Mucosa of stomach (tissue), 1 donor: ENCODE results near the gene NKX2-3.

Experiments used
- H3K27me3 ChIP-seq: one replicate; pipeline ENCODE4 v1.7.0; 2013; ENCODE audit warnings: mild to moderate bottlenecking, low read length; ENCODE audit not compliant: control insufficient read depth, insufficient read depth
- H3K36me3 ChIP-seq: one replicate; pipeline ENCODE4 v1.7.0; 2013; ENCODE audit warnings: low read length; ENCODE audit not compliant: control insufficient read depth, insufficient read depth
- H3K4me1 ChIP-seq: one replicate; pipeline ENCODE4 v1.7.0; 2013; ENCODE audit warnings: mild to moderate bottlenecking, low read length; ENCODE audit not compliant: control insufficient read depth, insufficient read depth
- H3K4me3 ChIP-seq: one replicate; pipeline ENCODE4 v1.7.0; 2013; ENCODE audit warnings: low read length
- H3K9ac ChIP-seq: one replicate; pipeline ENCODE4 v1.7.0; 2013; ENCODE audit warnings: mild to moderate bottlenecking, low read length, moderate library complexity
- H3K9me3 ChIP-seq: one replicate; pipeline ENCODE4 v1.7.0; 2013; ENCODE audit warnings: mild to moderate bottlenecking, low read length, moderate library complexity; ENCODE audit not compliant: control insufficient read depth
- donor health status: Pancreatic carcinoma.

Gene NKX2-3

GRCh38 chr10:99579971-99580370 is 47.2 kb downstream of the NKX2-3 start:
- Histone ChIP-seq H3K9me3 (no peaks in the 10 kb centered on the region), H3K36me3 (no peaks in the 10 kb centered on the region), H3K9ac (no peak overlapping the region), H3K27me3 (peaks cover 4% of the 10 kb centered on the region), H3K4me1 (no peaks in the 10 kb centered on the region), H3K4me3 (no peak overlapping the region)

- no peaks in the 10 kb centered on the region for H3K36me3 ChIP-seq
- H3K27me3 ChIP-seq, result peaks cover 4% of the 10 kb centered on the region
- H3K4me1 ChIP-seq, result no peaks in the 10 kb centered on the region
- H3K9me3 ChIP-seq, result no peaks in the 10 kb centered on the region
- H3K4me3 ChIP-seq, result no peak overlapping the region
- H3K9ac ChIP-seq, result no peak overlapping the region
These were observed 49.6 kb downstream of the NKX2-3 start for GRCh38 chr10:99582255-99582770.

GRCh38 chr10:99583687-99584086 is 50.9 kb downstream of the NKX2-3 start:
- Histone ChIP-seq H3K9me3 (no peaks in the 10 kb centered on the region), H3K36me3 (no peaks in the 10 kb centered on the region), H3K4me1 (no peaks in the 10 kb centered on the region), H3K27me3 (no peaks in the 10 kb centered on the region), H3K9ac (no peak overlapping the region), H3K4me3 (no peak overlapping the region)
